HepG2 (cell line): ENCODE results near the gene HERC4. TPM values are rescaled to one million over a fixed set of nuclear protein-coding genes. Genes with fewer than 3 reads are reported as not detected.

Experiments
- DMAP1 ChIP-seq: IDR thresholded peaks from 2 replicates; pipeline ENCODE4 v1.6.1; 2016
- HDAC1 ChIP-seq: sonication (generic); formaldehyde crosslinking; IDR thresholded peaks from 2 replicates; pipeline ENCODE4 v1.5.1; 2020; ENCODE audit warnings: mild to moderate bottlenecking, missing genetic modification reagents
- KAT7 ChIP-seq: IDR thresholded peaks from 2 replicates; pipeline ENCODE4 v1.6.1; 2018; ENCODE audit warnings: borderline replicate concordance, missing compliant biosample characterization
- KDM2A ChIP-seq: sonication (generic); formaldehyde crosslinking; IDR thresholded peaks from 2 replicates; pipeline ENCODE4 v1.4.0; 2020; ENCODE audit warnings: low read depth, missing genetic modification reagents, borderline replicate concordance
- NAIF1 ChIP-seq: sonication (generic); formaldehyde crosslinking; IDR thresholded peaks from 2 replicates; pipeline ENCODE4 v1.5.0; 2020; ENCODE audit warnings: mild to moderate bottlenecking, missing genetic modification reagents, borderline replicate concordance
- NFKB2 ChIP-seq: sonication (generic); formaldehyde crosslinking; IDR thresholded peaks from 2 replicates; pipeline ENCODE4 v1.4.0; 2020; ENCODE audit warnings: missing genetic modification reagents, borderline replicate concordance
- PITX1 ChIP-seq: sonication (generic); formaldehyde crosslinking; IDR thresholded peaks from 2 replicates; pipeline ENCODE4 v1.5.1; 2020; ENCODE audit warnings: mild to moderate bottlenecking, missing genetic modification reagents
- RBM39 ChIP-seq: fragments of 200-400 bp; formaldehyde crosslinking; IDR thresholded peaks from one replicate; pipeline ENCODE4 v1.6.1; 2018; ENCODE audit warnings: antibody characterized with exemption, mild to moderate bottlenecking, low read depth, low read length; ENCODE audit not compliant: poor library complexity, severe bottlenecking
- REL ChIP-seq: sonication (generic); formaldehyde crosslinking; conservative IDR thresholded peaks from 2 replicates; pipeline ENCODE4 v1.8.0; 2022; ENCODE audit warnings: mild to moderate bottlenecking, missing genetic modification reagents, moderate library complexity
- SNAPC2 ChIP-seq: sonication (generic); formaldehyde crosslinking; IDR thresholded peaks from 2 replicates; pipeline ENCODE4 v1.8.1; 2022; ENCODE audit warnings: mild to moderate bottlenecking, missing genetic modification reagents
- SNRNP70 ChIP-seq: fragments of 200-400 bp; formaldehyde crosslinking; IDR thresholded peaks from 2 replicates; pipeline ENCODE4 v1.6.1; 2017; ENCODE audit warnings: mild to moderate bottlenecking, low read depth, low read length, moderate library complexity
- STAT6 ChIP-seq: sonication (generic); formaldehyde crosslinking; IDR thresholded peaks from 2 replicates; pipeline ENCODE4 v1.4.0; 2020; ENCODE audit warnings: missing genetic modification reagents, mild to moderate bottlenecking, borderline replicate concordance
- TAF1 ChIP-seq: sonication (generic); formaldehyde crosslinking; IDR thresholded peaks from 2 replicates; pipeline ENCODE4 v1.4.0; 2020; ENCODE audit warnings: missing genetic modification reagents
- ZNF136 ChIP-seq: sonication (generic); formaldehyde crosslinking; IDR thresholded peaks from 2 replicates; pipeline ENCODE4 v1.8.1; 2022; ENCODE audit warnings: low read depth, mild to moderate bottlenecking, moderate library complexity, missing genetic modification reagents
- ZNF615 ChIP-seq: sonication (generic); formaldehyde crosslinking; IDR thresholded peaks from 2 replicates; pipeline ENCODE4 v1.5.0; 2020; ENCODE audit warnings: mild to moderate bottlenecking, missing genetic modification reagents, borderline replicate concordance
- ZNF639 ChIP-seq: conservative IDR thresholded peaks from 2 replicates; pipeline ENCODE4 v1.6.1; 2018; ENCODE audit warnings: missing genetic modification reagents
- ZNF709 ChIP-seq: sonication (generic); formaldehyde crosslinking; IDR thresholded peaks from 2 replicates; pipeline ENCODE4 v1.5.0; 2020; ENCODE audit warnings: mild to moderate bottlenecking, missing genetic modification reagents
- ZNF713 ChIP-seq: sonication (generic); formaldehyde crosslinking; IDR thresholded peaks from 2 replicates; pipeline ENCODE4 v1.4.0; 2020; ENCODE audit warnings: mild to moderate bottlenecking, missing genetic modification reagents
- polyA plus RNA-seq, 8 experiments: library from polyadenylated mRNA; depleted of rRNA in 3 of 8; stranded (reverse) in 7 of 8; unstranded in 1 of 8; fragments of >200 nt; fragmentation: Illumina TruSeq in 4 of 8; extraction: Trizol in 4 of 8; gene quantifications; 2 replicates each; pipeline versions ENCODE4 v1.2.1 to v1.2.3, GENCODE V29; 2011 to 2016; ENCODE audit warnings: low read depth in 4 of 8, missing spikeins in 1 of 8, mixed read lengths in 1 of 8; ENCODE audit not compliant: insufficient read depth in 1 of 8
- total RNA-seq, 5 experiments: library from RNA; depleted of rRNA; stranded (reverse); fragments of >200 nt; fragmentation: Illumina TruSeq; extraction: Trizol; gene quantifications; 2 replicates each; pipeline ENCODE4 v1.2.3, GENCODE V29; 2016; ENCODE audit warnings: low read depth in 1 of 5
- TF ChIP-seq, protein P1 (sequence below): sonication (generic); formaldehyde crosslinking; IDR thresholded peaks from 2 replicates; pipeline ENCODE4 v1.4.0; 2020; ENCODE audit warnings: missing genetic modification reagents
- TF ChIP-seq, protein P2 (sequence below): sonication (generic); formaldehyde crosslinking; IDR thresholded peaks from 2 replicates; pipeline ENCODE4 v1.4.0; 2020; ENCODE audit warnings: missing genetic modification reagents, low read depth, mild to moderate bottlenecking, borderline replicate concordance

Gene HERC4
- total and polyA plus RNA-seq, 2 of the 13 experiments (the other 11 are each of a cell fraction or from before 2014, with no cell fraction given) = 9.8 to 20.2 TPM

GRCh38 chr10:68074775-68075549 is at the start of gene HERC4 (continued):
- TF ChIP-seq, protein P1, sequence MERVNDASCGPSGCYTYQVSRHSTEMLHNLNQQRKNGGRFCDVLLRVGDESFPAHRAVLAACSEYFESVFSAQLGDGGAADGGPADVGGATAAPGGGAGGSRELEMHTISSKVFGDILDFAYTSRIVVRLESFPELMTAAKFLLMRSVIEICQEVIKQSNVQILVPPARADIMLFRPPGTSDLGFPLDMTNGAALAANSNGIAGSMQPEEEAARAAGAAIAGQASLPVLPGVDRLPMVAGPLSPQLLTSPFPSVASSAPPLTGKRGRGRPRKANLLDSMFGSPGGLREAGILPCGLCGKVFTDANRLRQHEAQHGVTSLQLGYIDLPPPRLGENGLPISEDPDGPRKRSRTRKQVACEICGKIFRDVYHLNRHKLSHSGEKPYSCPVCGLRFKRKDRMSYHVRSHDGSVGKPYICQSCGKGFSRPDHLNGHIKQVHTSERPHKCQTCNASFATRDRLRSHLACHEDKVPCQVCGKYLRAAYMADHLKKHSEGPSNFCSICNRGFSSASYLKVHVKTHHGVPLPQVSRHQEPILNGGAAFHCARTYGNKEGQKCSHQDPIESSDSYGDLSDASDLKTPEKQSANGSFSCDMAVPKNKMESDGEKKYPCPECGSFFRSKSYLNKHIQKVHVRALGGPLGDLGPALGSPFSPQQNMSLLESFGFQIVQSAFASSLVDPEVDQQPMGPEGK (CRISPR knock-in tag) = peak; percentile 77
- TF ChIP-seq PITX1 (CRISPR knock-in tag) (0 out of 2 replicates have a peak, but pooled peaks have one; percentile 53), SNAPC2 (CRISPR knock-in tag) (peak; percentile 38; the same call in 1 of the 2 replicates), ZNF615 (CRISPR knock-in tag) (no peak), NFKB2 (0 out of 2 replicates have a peak, but pooled peaks have one; percentile 66), REL (CRISPR knock-in tag) (0 out of 2 replicates have a peak, but pooled peaks have one; percentile 27), ZNF713 (CRISPR knock-in tag) (0 out of 2 replicates have a peak, but pooled peaks have one; percentile 44), TAF1 (CRISPR knock-in tag) (peak; percentile 80; the same call in 1 of the 2 replicates), NAIF1 (CRISPR knock-in tag) (peak; percentile 70; the same call in 1 of the 2 replicates), DMAP1 (CRISPR knock-in tag) (peak; percentile 53; the same call in 1 of the 2 replicates), KAT7 (CRISPR knock-in tag) (peak; percentile 86; the same call in 1 of the 2 replicates), STAT6 (no peak), KDM2A (CRISPR knock-in tag) (peak; percentile 76; the same call in 1 of the 2 replicates), ZNF136 (CRISPR knock-in tag) (peak; percentile 65; the same call in 1 of the 2 replicates), ZNF639 (CRISPR knock-in tag) (0 out of 2 replicates have a peak, but pooled peaks have one; percentile 62), RBM39 (peak; percentile 81), SNRNP70 (no peak), HDAC1 (peak; percentile 74), ZNF709 (0 out of 2 replicates have a peak, but pooled peaks have one; percentile 44)
- TF ChIP-seq, protein P2, sequence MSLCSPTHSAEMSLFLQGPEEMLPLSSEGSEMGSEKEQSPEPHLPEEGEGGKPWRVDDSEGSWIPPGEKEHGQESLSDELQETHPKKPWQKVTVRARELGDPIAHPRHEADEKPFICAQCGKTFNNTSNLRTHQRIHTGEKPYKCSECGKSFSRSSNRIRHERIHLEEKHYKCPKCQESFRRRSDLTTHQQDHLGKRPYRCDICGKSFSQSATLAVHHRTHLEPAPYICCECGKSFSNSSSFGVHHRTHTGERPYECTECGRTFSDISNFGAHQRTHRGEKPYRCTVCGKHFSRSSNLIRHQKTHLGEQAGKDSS = no peak
